IgD-negative memory B cell (primary cell): ENCODE measurements around the gene NEK10. TPM values are rescaled to one million over a fixed set of nuclear protein-coding genes. Genes with fewer than 3 reads are reported as not detected.

Source experiments
- H3K27ac Mint-ChIP-seq, 3 donors: one replicate each; pipeline ENCODE4 v1.8.0; 2020 to 2022; ENCODE audit warnings: mild to moderate bottlenecking in 3 of 3, mixed read lengths in 3 of 3, moderate library complexity in 1 of 3
- H3K27me3 Mint-ChIP-seq: one replicate; pipeline ENCODE4 v1.8.0; 2021; ENCODE audit warnings: mixed read lengths
- H3K36me3 Mint-ChIP-seq: one replicate; pipeline ENCODE4 v1.8.0; 2020; ENCODE audit warnings: mild to moderate bottlenecking, mixed read lengths
- H3K4me1 Mint-ChIP-seq, 3 donors: one replicate each; pipeline ENCODE4 v1.8.0; 2020 to 2022; ENCODE audit warnings: mixed read lengths in 3 of 3, mild to moderate bottlenecking in 1 of 3
- H3K4me3 Mint-ChIP-seq, 4 donors: one replicate each; pipeline ENCODE4 v1.8.0; 2020 to 2022; ENCODE audit warnings: mild to moderate bottlenecking in 4 of 4, mixed read lengths in 4 of 4, moderate library complexity in 3 of 4
- H3K9me3 Mint-ChIP-seq, 3 donors: one replicate each; pipeline ENCODE4 v1.8.0; 2020 to 2021; ENCODE audit warnings: mixed read lengths in 3 of 3, mild to moderate bottlenecking in 1 of 3
- polyA plus RNA-seq: library from polyadenylated mRNA; unstranded; fragments of 300-500 nt; fragmentation: Illumina TruSeq; gene quantifications from one replicate; pipeline ENCODE4 v1.2.3, GENCODE V29; 2021

Gene NEK10
- polyA plus RNA-seq, 1 donor from 2014 or later, result not detected

- H3K27me3 Mint-ChIP-seq, result no peaks in the 10 kb centered on the region
- peaks cover 0 to under 1% (median 0%) of the 10 kb centered on the region in 3 donors for H3K9me3 Mint-ChIP-seq
- no peak overlapping the region for H3K4me3 Mint-ChIP-seq
- no peak overlapping the region for H3K27ac Mint-ChIP-seq
- H3K36me3 Mint-ChIP-seq, result no peaks in the 10 kb centered on the region
- H3K4me1 Mint-ChIP-seq, result no peaks in the 10 kb centered on the region
Observed at GRCh38 chr3:27081992-27082607, 287.1 kb downstream of the NEK10 start.

GRCh38 chr3:27081566-27081965 is 287.6 kb downstream of the NEK10 start:
- H3K27me3 Mint-ChIP-seq, result no peaks in the 10 kb centered on the region
- H3K36me3 Mint-ChIP-seq, result no peaks in the 10 kb centered on the region
- H3K27ac Mint-ChIP-seq, result no peak overlapping the region
- H3K4me3 Mint-ChIP-seq, result no peak overlapping the region
- H3K4me1 Mint-ChIP-seq, result no peaks in the 10 kb centered on the region
- peaks cover 0 to 3% (median 1%) of the 10 kb centered on the region in 3 donors for H3K9me3 Mint-ChIP-seq

- Mint-ChIP-seq H3K4me1 (no peaks in the 10 kb centered on the region), H3K4me3 (no peak overlapping the region), H3K36me3 (no peaks in the 10 kb centered on the region), H3K9me3 (peaks cover 0 to 5% (median 1%) of the 10 kb centered on the region in 3 donors), H3K27ac (no peak overlapping the region), H3K27me3 (no peaks in the 10 kb centered on the region)
Observed at GRCh38 chr3:27080258-27080525, 289.0 kb downstream of the NEK10 start.

- H3K9me3 Mint-ChIP-seq, result peaks cover 0 to 5% (median 1%) of the 10 kb centered on the region in 3 donors
- H3K27me3 Mint-ChIP-seq, result no peaks in the 10 kb centered on the region
- H3K27ac Mint-ChIP-seq, result no peak overlapping the region
- H3K4me1 Mint-ChIP-seq, result no peaks in the 10 kb centered on the region
- no peak overlapping the region for H3K4me3 Mint-ChIP-seq
- H3K36me3 Mint-ChIP-seq, result no peaks in the 10 kb centered on the region
Observed at GRCh38 chr3:27079427-27080257, 289.5 kb downstream of the NEK10 start.

GRCh38 chr3:27078246-27078913 is 290.8 kb downstream of the NEK10 start:
- H3K4me3 Mint-ChIP-seq, result no peak overlapping the region
- peaks cover 0 to 5% (median 4%) of the 10 kb centered on the region in 3 donors for H3K9me3 Mint-ChIP-seq
- no peaks in the 10 kb centered on the region for H3K27me3 Mint-ChIP-seq
- peaks cover 0 to 2% (median 0%) of the 10 kb centered on the region in 3 donors for H3K4me1 Mint-ChIP-seq
- H3K27ac Mint-ChIP-seq, result no peak overlapping the region
- H3K36me3 Mint-ChIP-seq, result no peaks in the 10 kb centered on the region

- H3K36me3 Mint-ChIP-seq, result no peaks in the 10 kb centered on the region
- peaks cover 0 to 5% (median 4%) of the 10 kb centered on the region in 3 donors for H3K9me3 Mint-ChIP-seq
- peaks cover 0 to 2% (median 0%) of the 10 kb centered on the region in 3 donors for H3K4me1 Mint-ChIP-seq
- H3K27ac Mint-ChIP-seq, result no peak overlapping the region
- no peak overlapping the region for H3K4me3 Mint-ChIP-seq
- no peaks in the 10 kb centered on the region for H3K27me3 Mint-ChIP-seq
Observed at GRCh38 chr3:27076815-27077630, 292.2 kb downstream of the NEK10 start.

- no peaks in the 10 kb centered on the region for H3K27me3 Mint-ChIP-seq
- H3K9me3 Mint-ChIP-seq, result peaks cover 2 to 5% (median 4%) of the 10 kb centered on the region in 3 donors
- H3K27ac Mint-ChIP-seq, result no peak overlapping the region
- H3K4me3 Mint-ChIP-seq, result no peak overlapping the region
- H3K36me3 Mint-ChIP-seq, result no peaks in the 10 kb centered on the region
- peaks cover 0 to 2% (median 0%) of the 10 kb centered on the region in 3 donors for H3K4me1 Mint-ChIP-seq
Observed at GRCh38 chr3:27074914-27075313, 294.3 kb downstream of the NEK10 start.

- H3K27me3 Mint-ChIP-seq, result no peaks in the 10 kb centered on the region
- H3K4me3 Mint-ChIP-seq, result no peak overlapping the region
- peaks cover 2 to 5% (median 4%) of the 10 kb centered on the region in 3 donors for H3K9me3 Mint-ChIP-seq
- peaks cover 0 to 2% (median 0%) of the 10 kb centered on the region in 3 donors for H3K4me1 Mint-ChIP-seq
- H3K27ac Mint-ChIP-seq, result no peak overlapping the region
- no peaks in the 10 kb centered on the region for H3K36me3 Mint-ChIP-seq
Observed at GRCh38 chr3:27073912-27074311, 295.3 kb downstream of the NEK10 start.

GRCh38 chr3:27072810-27073651 is 296.2 kb downstream of the NEK10 start:
- Mint-ChIP-seq H3K4me1 (peaks cover 0 to 2% (median 0%) of the 10 kb centered on the region in 3 donors), H3K9me3 (peaks cover 2 to 5% (median 4%) of the 10 kb centered on the region in 3 donors), H3K27me3 (no peaks in the 10 kb centered on the region), H3K4me3 (no peak overlapping the region), H3K36me3 (no peaks in the 10 kb centered on the region), H3K27ac (no peak overlapping the region)

- Mint-ChIP-seq H3K27me3 (no peaks in the 10 kb centered on the region), H3K36me3 (no peaks in the 10 kb centered on the region), H3K27ac (no peak overlapping the region), H3K4me3 (no peak overlapping the region), H3K9me3 (peaks cover 0 to 5% (median 2%) of the 10 kb centered on the region in 3 donors), H3K4me1 (no peaks in the 10 kb centered on the region)
Observed at GRCh38 chr3:27060336-27060735, 308.8 kb downstream of the NEK10 start.

Other genes starting within 250 kb of the NEK10 start
- gene SLC4A7, start 115.0 kb upstream of the NEK10 start, polyA plus RNA-seq, result 10.6 TPM